ENCODE data around the gene PLCD3.
A peak's percentile ranks its signal among the peaks of the same experiment; 100 is the strongest.

The PLCD3 gene

DNA sequence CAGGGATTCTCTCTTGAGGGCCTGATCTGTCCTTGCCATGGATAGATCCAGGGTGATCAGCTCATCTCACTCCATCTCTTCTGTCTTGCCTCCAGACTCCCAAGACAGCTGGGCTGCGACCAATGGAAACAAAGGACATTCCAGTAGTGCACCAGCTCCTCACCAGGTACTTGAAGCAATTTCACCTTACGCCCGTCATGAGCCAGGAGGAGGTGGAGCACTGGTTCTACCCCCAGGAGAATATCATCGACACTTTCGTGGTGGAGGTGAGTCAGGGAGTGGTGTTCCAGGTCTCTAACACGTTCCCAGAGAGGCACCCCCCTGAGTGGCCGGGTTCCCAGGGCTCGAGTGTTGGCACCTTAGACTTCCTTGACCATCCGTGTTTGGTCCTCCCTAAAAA lies 29.5 kb downstream of the PLCD3 start:
- Histone ChIP-seq H3K27me3 (ENCODE audit: low read depth, low read length) (no peaks in the 10 kb centered on the region), H3K79me2 (ENCODE audit: low read length) (no peaks in the 10 kb centered on the region), H3K4me1 (ENCODE audit: low read length) (no peaks in the 10 kb centered on the region), H3K4me3 (ENCODE audit: low read length) (no peak overlapping the region), H3K27ac (ENCODE audit: low read length) (no peak overlapping the region), H3K9me3 (ENCODE audit: insufficient read depth, low read length) (no peaks in the 10 kb centered on the region), H4K20me1 (ENCODE audit: insufficient read depth, low read length) (no peaks in the 10 kb centered on the region), H3K36me3 (replicated peaks; ENCODE audit: low read depth, low read length) (peaks cover 76% of the 10 kb centered on the region), H2AFZ (ENCODE audit: low read depth, low read length) (no peak overlapping the region), H3K4me2 (ENCODE audit: low read length) (no peak overlapping the region), H3K9ac (ENCODE audit: low read length) (no peak overlapping the region)
- no peak for TF ChIP-seq EZH2phosphoT487 (IDR thresholded peaks at IDR 0.05; ENCODE audit: low read depth)
- TF ChIP-seq, protein P1, sequence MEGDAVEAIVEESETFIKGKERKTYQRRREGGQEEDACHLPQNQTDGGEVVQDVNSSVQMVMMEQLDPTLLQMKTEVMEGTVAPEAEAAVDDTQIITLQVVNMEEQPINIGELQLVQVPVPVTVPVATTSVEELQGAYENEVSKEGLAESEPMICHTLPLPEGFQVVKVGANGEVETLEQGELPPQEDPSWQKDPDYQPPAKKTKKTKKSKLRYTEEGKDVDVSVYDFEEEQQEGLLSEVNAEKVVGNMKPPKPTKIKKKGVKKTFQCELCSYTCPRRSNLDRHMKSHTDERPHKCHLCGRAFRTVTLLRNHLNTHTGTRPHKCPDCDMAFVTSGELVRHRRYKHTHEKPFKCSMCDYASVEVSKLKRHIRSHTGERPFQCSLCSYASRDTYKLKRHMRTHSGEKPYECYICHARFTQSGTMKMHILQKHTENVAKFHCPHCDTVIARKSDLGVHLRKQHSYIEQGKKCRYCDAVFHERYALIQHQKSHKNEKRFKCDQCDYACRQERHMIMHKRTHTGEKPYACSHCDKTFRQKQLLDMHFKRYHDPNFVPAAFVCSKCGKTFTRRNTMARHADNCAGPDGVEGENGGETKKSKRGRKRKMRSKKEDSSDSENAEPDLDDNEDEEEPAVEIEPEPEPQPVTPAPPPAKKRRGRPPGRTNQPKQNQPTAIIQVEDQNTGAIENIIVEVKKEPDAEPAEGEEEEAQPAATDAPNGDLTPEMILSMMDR (IDR thresholded peaks at IDR 0.05; ENCODE audit: low read depth, low read length), result no peak

DNA sequence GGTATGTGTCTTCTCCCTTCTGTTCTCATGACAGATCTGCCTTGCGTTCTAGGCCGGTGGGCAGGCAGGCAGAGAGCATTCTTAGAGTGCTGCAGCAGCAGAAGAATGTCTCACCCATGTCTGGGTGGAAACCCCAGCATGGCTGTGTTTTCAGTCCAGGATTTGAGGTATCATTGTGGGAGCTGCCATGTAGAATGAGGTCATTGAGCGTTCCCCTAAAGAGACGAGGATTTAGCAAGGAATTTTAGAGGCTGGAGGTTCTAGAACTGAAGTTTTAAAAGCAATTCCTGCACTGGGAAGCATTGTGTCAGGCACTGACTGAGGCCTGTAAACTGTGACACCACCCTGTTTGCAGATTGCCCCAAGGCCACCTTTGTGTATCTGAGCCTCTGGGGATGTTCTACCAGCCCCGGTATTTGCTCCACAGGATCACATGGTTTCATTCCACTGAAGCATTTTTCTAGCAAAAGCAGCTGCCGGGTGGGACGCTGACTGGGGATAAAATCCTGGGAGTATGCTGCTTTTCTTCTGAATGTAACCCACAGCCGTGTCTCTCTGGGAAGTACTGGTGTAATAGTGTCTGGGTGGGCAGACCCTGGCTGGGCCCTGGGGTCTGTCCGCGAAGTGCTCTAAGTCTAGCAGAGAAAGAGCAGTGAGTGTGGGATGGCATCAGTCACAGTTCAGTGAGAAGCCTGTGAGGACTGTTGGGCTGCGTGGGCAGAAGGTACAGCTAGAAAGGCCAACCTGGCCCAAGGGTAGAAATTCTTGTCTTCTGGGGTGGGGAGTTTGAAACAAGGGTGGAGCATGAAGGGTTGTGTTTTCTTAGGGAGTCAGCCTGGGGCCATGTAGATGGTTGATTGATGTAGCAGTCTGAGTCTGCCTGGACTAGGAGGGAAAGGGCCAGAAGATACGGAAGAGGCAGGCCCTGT lies 30.2 kb downstream of the PLCD3 start:
- no peaks in the 10 kb centered on the region for H3K79me2 ChIP-seq (ENCODE audit: low read length)
- H3K27me3 ChIP-seq (ENCODE audit: low read depth, low read length), result no peaks in the 10 kb centered on the region
- H3K36me3 ChIP-seq (replicated peaks; ENCODE audit: low read depth, low read length), result peaks cover 76% of the 10 kb centered on the region
- no peak overlapping the region for H2AFZ ChIP-seq (ENCODE audit: low read depth, low read length)
- no peak overlapping the region for H3K9ac ChIP-seq (ENCODE audit: low read length)
- H4K20me1 ChIP-seq (ENCODE audit: insufficient read depth, low read length), result no peaks in the 10 kb centered on the region
- H3K4me1 ChIP-seq (ENCODE audit: low read length), result no peaks in the 10 kb centered on the region
- H3K9me3 ChIP-seq (ENCODE audit: insufficient read depth, low read length), result no peaks in the 10 kb centered on the region
- no peak overlapping the region for H3K4me2 ChIP-seq (ENCODE audit: low read length)
- TF ChIP-seq, protein P1 (IDR thresholded peaks at IDR 0.05; ENCODE audit: low read depth, low read length), result no peak
- no peak for TF ChIP-seq EZH2phosphoT487 (IDR thresholded peaks at IDR 0.05; ENCODE audit: low read depth)
- no peak overlapping the region for H3K4me3 ChIP-seq (ENCODE audit: low read length)
- H3K27ac ChIP-seq (ENCODE audit: low read length), result no peak overlapping the region

DNA sequence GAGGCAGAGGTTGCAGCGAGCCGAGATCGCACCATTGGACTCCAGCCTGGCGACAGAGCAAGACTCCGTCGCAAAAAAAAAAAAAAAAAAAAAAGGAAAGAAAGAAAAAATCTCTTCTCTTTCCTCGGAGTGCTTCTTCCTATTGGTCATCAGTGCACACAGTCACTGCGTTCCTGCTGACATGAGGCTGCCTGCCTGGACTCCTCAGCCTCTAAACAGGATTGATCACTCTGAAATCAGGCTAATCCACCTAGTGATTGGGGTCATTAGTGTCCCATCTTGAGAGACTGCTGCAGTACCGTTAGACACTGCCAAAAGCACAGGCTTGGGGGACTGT lies 30.8 kb downstream of the PLCD3 start:
- TF ChIP-seq EZH2phosphoT487 (IDR thresholded peaks at IDR 0.05; ENCODE audit: low read depth), result no peak
- TF ChIP-seq, protein P1 (IDR thresholded peaks at IDR 0.05; ENCODE audit: low read depth, low read length), result no peak
- Histone ChIP-seq H3K4me1 (ENCODE audit: low read length) (peaks cover 3% of the 10 kb centered on the region), H2AFZ (ENCODE audit: low read depth, low read length) (no peak overlapping the region), H4K20me1 (ENCODE audit: insufficient read depth, low read length) (no peaks in the 10 kb centered on the region), H3K36me3 (replicated peaks; ENCODE audit: low read depth, low read length) (peaks cover 76% of the 10 kb centered on the region), H3K9me3 (ENCODE audit: insufficient read depth, low read length) (no peaks in the 10 kb centered on the region), H3K9ac (ENCODE audit: low read length) (no peak overlapping the region), H3K4me3 (ENCODE audit: low read length) (no peak overlapping the region), H3K27me3 (ENCODE audit: low read depth, low read length) (no peaks in the 10 kb centered on the region), H3K27ac (ENCODE audit: low read length) (no peak overlapping the region), H3K4me2 (ENCODE audit: low read length) (no peak overlapping the region), H3K79me2 (ENCODE audit: low read length) (peaks cover 6% of the 10 kb centered on the region; the same call in 1 of the 2 replicates)

DNA sequence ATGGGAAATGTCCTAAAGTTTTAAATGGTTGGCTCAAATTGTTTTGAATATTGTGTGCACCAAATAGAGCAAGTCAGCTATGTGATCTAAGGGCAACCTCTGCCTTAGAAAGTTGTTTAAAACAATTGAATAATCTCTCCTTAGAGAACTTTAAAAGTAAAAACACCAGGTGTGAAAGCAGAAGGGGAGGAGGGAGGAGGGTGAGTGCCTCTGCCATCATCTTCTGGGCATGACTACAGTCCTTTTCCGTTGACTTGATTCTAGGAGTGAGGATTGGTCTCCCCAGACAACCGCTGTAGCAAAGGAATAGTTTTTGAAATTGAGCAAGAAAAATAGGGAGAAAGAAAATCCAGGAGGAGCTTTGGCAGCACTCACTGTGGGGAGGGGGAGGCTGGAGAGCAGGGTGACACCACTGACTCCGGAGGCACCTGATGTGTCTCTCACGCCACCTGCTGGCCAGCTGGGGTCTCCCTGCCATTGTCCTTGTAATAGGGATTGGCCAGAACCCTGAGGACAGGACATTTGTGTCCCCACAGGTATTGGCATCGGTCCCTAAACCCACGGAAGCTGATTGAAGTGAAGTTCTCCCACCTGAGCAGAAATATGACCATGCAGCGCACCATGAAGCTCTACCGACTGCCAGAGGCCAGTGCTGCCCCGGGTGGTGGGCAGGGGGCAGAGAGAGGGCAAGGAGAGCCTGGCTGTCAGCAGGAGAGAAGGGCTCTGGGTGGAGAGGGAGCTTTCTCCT lies 33.3 kb downstream of the PLCD3 start:
- H3K27me3 ChIP-seq (ENCODE audit: low read depth, low read length), result no peaks in the 10 kb centered on the region

More for the DNA sequence above, 33.3 kb downstream of the PLCD3 start:
- Histone ChIP-seq H3K9me3 (ENCODE audit: insufficient read depth, low read length) (no peaks in the 10 kb centered on the region), H3K27ac (ENCODE audit: low read length) (no peak overlapping the region), H2AFZ (ENCODE audit: low read depth, low read length) (no peak overlapping the region), H3K4me3 (ENCODE audit: low read length) (no peak overlapping the region), H3K4me2 (ENCODE audit: low read length) (no peak overlapping the region), H3K9ac (ENCODE audit: low read length) (no peak overlapping the region), H4K20me1 (ENCODE audit: insufficient read depth, low read length) (no peaks in the 10 kb centered on the region), H3K4me1 (ENCODE audit: low read length) (peaks cover 15% of the 10 kb centered on the region), H3K36me3 (replicated peaks; ENCODE audit: low read depth, low read length) (peaks cover 58% of the 10 kb centered on the region), H3K79me2 (ENCODE audit: low read length) (peaks cover 7% of the 10 kb centered on the region; the same call in 1 of the 2 replicates)
- no peak for TF ChIP-seq EZH2phosphoT487 (IDR thresholded peaks at IDR 0.05; ENCODE audit: low read depth)
- TF ChIP-seq, protein P1 (IDR thresholded peaks at IDR 0.05; ENCODE audit: low read depth, low read length), result peak; percentile 87

Measured in OCI-LY3 (cell line).